H1 (cell line): ENCODE results near the gene SLC6A2. TPM values are rescaled to one million over a fixed set of nuclear protein-coding genes. Genes with fewer than 3 reads are reported as not detected.

Experiments used
- CHD7 ChIP-seq: fragments of 300-600 bp; sonication (generic); IDR thresholded peaks from 2 replicates; pipeline ENCODE4 v1.7.1; 2012; ENCODE audit warnings: low read length, moderate library complexity, mild to moderate bottlenecking, inconsistent platforms; ENCODE audit not compliant: insufficient replicate concordance
- EGR1 ChIP-seq: IDR thresholded peaks from 2 replicates; pipeline ENCODE4 v1.6.1; 2011; ENCODE audit warnings: low read depth, low read length, borderline replicate concordance
- MAX ChIP-seq: IDR thresholded peaks from 2 replicates; pipeline ENCODE4 v1.6.1; 2012; ENCODE audit warnings: inconsistent platforms
- SAP30 ChIP-seq: fragments of 300-600 bp; sonication (generic); IDR thresholded peaks from 2 replicates; pipeline ENCODE4 v1.7.1; 2012; ENCODE audit warnings: low read length, moderate library complexity, mild to moderate bottlenecking, inconsistent platforms; ENCODE audit not compliant: insufficient read depth, insufficient replicate concordance
- SUZ12 ChIP-seq: fragments of 200-600 bp; sonication (generic); IDR thresholded peaks from 2 replicates; pipeline ENCODE4 v1.6.1; 2012; ENCODE audit warnings: mild to moderate bottlenecking, inconsistent platforms, low read length, moderate library complexity, mixed read lengths
- polyA plus RNA-seq, 7 experiments: library from polyadenylated mRNA; depleted of rRNA in 3 of 7; stranded (reverse) in 5 of 7; unstranded in 2 of 7; fragments of >200 nt in 5 of 7; fragments of 200-250 nt in 2 of 7; gene quantifications; 1 replicate in 5 of 7; 2 replicates in 1 of 7; 4 replicates in 1 of 7; pipeline versions ENCODE4 v1.2.1 to v1.2.3, GENCODE V29; 2011 to 2013; ENCODE audit warnings: missing spikeins in 2 of 7, mixed read lengths in 2 of 7
- total RNA-seq: library from RNA; stranded (reverse); fragmentation: NEBNext Ultra II Directional; extraction: Animal tissue kit (Norgen Biotek cat#: 25700); gene quantifications from 2 replicates; pipeline ENCODE4 v1.2.1, GENCODE V29; 2021
- TF ChIP-seq, protein P1 (sequence below): IDR thresholded peaks from 2 replicates; pipeline ENCODE4 v1.6.1; 2012; ENCODE audit warnings: inconsistent platforms

Gene SLC6A2
- total and polyA plus RNA-seq, 2 of the 8 experiments (the other 6 are each of a cell fraction or from before 2014, with no cell fraction given) = 0.35 TPM; not detected in 1

DNA sequence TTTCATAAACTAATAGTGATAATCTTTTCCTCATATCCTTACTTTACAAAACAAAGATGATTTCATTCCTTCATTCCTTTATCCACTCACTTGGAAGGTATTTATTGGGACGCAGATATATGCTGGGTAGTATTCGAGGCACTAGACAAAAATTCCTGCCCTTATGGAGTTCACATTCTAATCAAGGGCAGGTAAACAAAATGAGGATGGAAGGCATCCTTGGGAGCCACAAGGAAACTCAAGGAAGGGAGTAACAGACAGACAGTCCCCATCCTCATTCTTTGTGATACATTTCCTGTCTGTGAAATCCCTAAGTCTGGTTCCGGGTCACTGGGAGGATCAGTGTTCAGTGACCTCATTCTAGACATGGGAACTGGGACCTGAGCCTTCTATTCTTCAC is 45.2 kb downstream of the SLC6A2 start (continued):
- TF ChIP-seq CHD7 (no peak), MAX (no peak), SUZ12 (no peak), EGR1 (no peak), SAP30 (no peak)
- TF ChIP-seq, protein P1, sequence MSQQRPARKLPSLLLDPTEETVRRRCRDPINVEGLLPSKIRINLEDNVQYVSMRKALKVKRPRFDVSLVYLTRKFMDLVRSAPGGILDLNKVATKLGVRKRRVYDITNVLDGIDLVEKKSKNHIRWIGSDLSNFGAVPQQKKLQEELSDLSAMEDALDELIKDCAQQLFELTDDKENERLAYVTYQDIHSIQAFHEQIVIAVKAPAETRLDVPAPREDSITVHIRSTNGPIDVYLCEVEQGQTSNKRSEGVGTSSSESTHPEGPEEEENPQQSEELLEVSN = no peak
